GM08714 (cell line): Measurements from ENCODE around the gene TMEM151A.

Source experiments
- H3K4me3 ChIP-seq: fragments of 200-500 bp; sonication (Bioruptor generic); 2 replicates; pipeline ENCODE4 v1.5.1; 2014; ENCODE audit warnings: mild to moderate bottlenecking, low read length, inconsistent platforms
- ZNF274 ChIP-seq: IDR thresholded peaks from 2 replicates; pipeline ENCODE4 v1.6.1; 2012; ENCODE audit warnings: mild to moderate bottlenecking, low read depth, low read length

Gene TMEM151A

GRCh38 chr11:66345316-66345649 lies 53.6 kb downstream of the TMEM151A start:
- no peak for TF ChIP-seq ZNF274

More at GRCh38 chr11:66345316-66345649, 53.6 kb downstream of the TMEM151A start:
- peak overlapping the region; percentile 37; the same call in 1 of the 2 replicates for H3K4me3 ChIP-seq
